Activated naive CD4-positive, alpha-beta T cell treated with anti-CD3 and anti-CD28 coated beads, Interleukin-2, amount 10 ng/mL, durations not matched to agents 7 days and 5 days (primary cell): ENCODE results near the gene IFI30.
"Not testable (repeated sequence)": the region's sequence is repeated elsewhere in the genome, so short reads cannot be mapped to it uniquely, and the experiment has no call there.

Experiments used
- CTCF ChIA-PET: fragments of 350-600 bp; sonication (Branson Sonifier 250); formaldehyde crosslinking; loops from one replicate; lab custom pipeline; 2021; ENCODE audit warnings: antibody characterized with exemption; lab: Charles Lee
- DNase-seq: peaks from one replicate; pipeline ENCODE4 v3.0.0-alpha.2; 2020
- H3K27ac Mint-ChIP-seq: one replicate; pipeline ENCODE4 v1.8.0; 2021; ENCODE audit warnings: mild to moderate bottlenecking, moderate library complexity, mixed read lengths
- H3K27me3 Mint-ChIP-seq: one replicate; pipeline ENCODE4 v1.8.0; 2021; ENCODE audit warnings: mild to moderate bottlenecking, mixed read lengths
- H3K36me3 Mint-ChIP-seq: one replicate; pipeline ENCODE4 v1.8.0; 2021; ENCODE audit warnings: mixed read lengths
- H3K4me1 Mint-ChIP-seq: one replicate; pipeline ENCODE4 v1.8.0; 2021; ENCODE audit warnings: mixed read lengths
- H3K4me3 Mint-ChIP-seq: one replicate; pipeline ENCODE4 v1.8.0; 2021; ENCODE audit warnings: mild to moderate bottlenecking, moderate library complexity, mixed read lengths
- H3K9me3 Mint-ChIP-seq: one replicate; pipeline ENCODE4 v1.8.0; 2021; ENCODE audit warnings: mixed read lengths

The IFI30 gene

GRCh38 chr19:18205200-18205892 is 31.7 kb downstream of the IFI30 start:
- CTCF ChIA-PET = interaction anchor here (1.0 to 8.6 kb wide), 7 partner anchors 14 to 142 kb away, joined by 3 to 134 read pairs (median 5); a partner anchor contains a TSS
- H3K9me3 Mint-ChIP-seq = no peaks in the 10 kb centered on the region
- H3K4me1 Mint-ChIP-seq = peaks cover 23% of the 10 kb centered on the region
- peak overlapping the region; percentile 96 for H3K4me3 Mint-ChIP-seq
- peaks cover 40% of the 10 kb centered on the region for H3K27me3 Mint-ChIP-seq
- peak overlapping the region; percentile 94 for H3K27ac Mint-ChIP-seq
- DNase-seq = peak; percentile 78
- peaks cover under 1% of the 10 kb centered on the region for H3K36me3 Mint-ChIP-seq

- H3K4me3 Mint-ChIP-seq = no peak overlapping the region
These were observed 32.4 kb downstream of the IFI30 start for GRCh38 chr19:18206018-18206417.

GRCh38 chr19:18208098-18208951 is 34.7 kb downstream of the IFI30 start:
- DNase-seq = peak; percentile 67
- CTCF ChIA-PET = interaction anchor here (0.6 to 8.6 kb wide), 8 partner anchors 16 to 202 kb away, joined by 3 to 134 read pairs (median 4); partner anchors contain the start of gene MPV17L2
- Mint-ChIP-seq H3K27ac (no peak overlapping the region), H3K36me3 (no peaks in the 10 kb centered on the region), H3K4me3 (no peak overlapping the region), H3K4me1 (peaks cover 10% of the 10 kb centered on the region), H3K27me3 (peaks cover 54% of the 10 kb centered on the region), H3K9me3 (no peaks in the 10 kb centered on the region)

More at GRCh38 chr19:18206018-18206417, 32.4 kb downstream of the IFI30 start:
- Mint-ChIP-seq H3K27ac (no peak overlapping the region), H3K36me3 (no peaks in the 10 kb centered on the region), H3K27me3 (peaks cover 47% of the 10 kb centered on the region), H3K4me1 (peaks cover 23% of the 10 kb centered on the region), H3K9me3 (no peaks in the 10 kb centered on the region)
- CTCF ChIA-PET = interaction anchor here (0.6 to 8.6 kb wide), 8 partner anchors 13 to 142 kb away, joined by 3 to 134 read pairs (median 4); a partner anchor contains a TSS
- DNase-seq = no peak

- H3K36me3 Mint-ChIP-seq, DNase-seq, H3K9me3 Mint-ChIP-seq, H3K4me3 Mint-ChIP-seq, H3K27ac Mint-ChIP-seq, H3K4me1 Mint-ChIP-seq: not testable (repeated sequence)
- CTCF ChIA-PET = interaction anchor here (1.2 to 8.6 kb wide), 4 partner anchors 14 to 119 kb away, joined by 3 to 134 read pairs (median 7); a partner anchor contains a TSS
- peaks cover 62% of the 10 kb centered on the region for H3K27me3 Mint-ChIP-seq
These were observed 36.3 kb downstream of the IFI30 start for GRCh38 chr19:18209912-18210311.

- no peak overlapping the region for H3K4me3 Mint-ChIP-seq
- no peaks in the 10 kb centered on the region for H3K36me3 Mint-ChIP-seq
- CTCF ChIA-PET = interaction anchor here (0.6 to 1.0 kb wide), 3 partner anchors 36 to 43 kb away, joined by 3 to 4 read pairs (median 3); a partner anchor contains a TSS
- no peaks in the 10 kb centered on the region for H3K9me3 Mint-ChIP-seq
- DNase-seq = no peak
- H3K27ac Mint-ChIP-seq = no peak overlapping the region
- H3K4me1 Mint-ChIP-seq = no peaks in the 10 kb centered on the region
- H3K27me3 Mint-ChIP-seq = peaks cover 60% of the 10 kb centered on the region
These were observed 38.1 kb downstream of the IFI30 start for GRCh38 chr19:18211683-18212082.

GRCh38 chr19:18214779-18215433 is 41.3 kb downstream of the IFI30 start:
- DNase-seq = no peak
- peaks cover 59% of the 10 kb centered on the region for H3K27me3 Mint-ChIP-seq
- no peak overlapping the region for H3K27ac Mint-ChIP-seq
- no peaks in the 10 kb centered on the region for H3K4me1 Mint-ChIP-seq
- CTCF ChIA-PET = no interaction called here
- H3K4me3 Mint-ChIP-seq = no peak overlapping the region
- no peaks in the 10 kb centered on the region for H3K36me3 Mint-ChIP-seq
- no peaks in the 10 kb centered on the region for H3K9me3 Mint-ChIP-seq

GRCh38 chr19:18216789-18217188 is 43.2 kb downstream of the IFI30 start:
- H3K27me3 Mint-ChIP-seq = peaks cover 59% of the 10 kb centered on the region
- H3K36me3 Mint-ChIP-seq = no peaks in the 10 kb centered on the region
- H3K27ac Mint-ChIP-seq = no peak overlapping the region
- H3K4me3 Mint-ChIP-seq = no peak overlapping the region
- peaks cover 2% of the 10 kb centered on the region for H3K4me1 Mint-ChIP-seq
- DNase-seq = no peak
- CTCF ChIA-PET = no interaction called here
- H3K9me3 Mint-ChIP-seq = no peaks in the 10 kb centered on the region

- Mint-ChIP-seq H3K27me3 (peaks cover 69% of the 10 kb centered on the region), H3K4me1 (peaks cover 2% of the 10 kb centered on the region), H3K36me3 (no peaks in the 10 kb centered on the region), H3K4me3 (no peak overlapping the region), H3K9me3 (no peaks in the 10 kb centered on the region), H3K27ac (no peak overlapping the region)
- CTCF ChIA-PET = interaction anchor here (2.1 kb wide), 1 partner anchor 34 kb away, joined by 6 read pairs; no protein-coding TSS in a partner anchor
- no peak for DNase-seq
These were observed 44.5 kb downstream of the IFI30 start for GRCh38 chr19:18218159-18218558.

GRCh38 chr19:18218600-18218999 is 45.0 kb downstream of the IFI30 start:
- Mint-ChIP-seq H3K27ac (no peak overlapping the region), H3K4me3 (no peak overlapping the region), H3K9me3 (no peaks in the 10 kb centered on the region), H3K4me1 (peaks cover 2% of the 10 kb centered on the region), H3K27me3 (peaks cover 72% of the 10 kb centered on the region), H3K36me3 (no peaks in the 10 kb centered on the region)
- DNase-seq = no peak
- CTCF ChIA-PET = interaction anchor here (1.7 to 2.1 kb wide), 2 partner anchors 13 to 34 kb away, joined by 4 to 6 read pairs; no protein-coding TSS in a partner anchor

GRCh38 chr19:18219911-18220631 is 46.5 kb downstream of the IFI30 start:
- CTCF ChIA-PET = interaction anchor here (0.8 to 2.6 kb wide), 5 partner anchors 15 to 109 kb away, joined by 3 to 6 read pairs (median 4); no protein-coding TSS in a partner anchor
- no peak for DNase-seq
- peaks cover 77% of the 10 kb centered on the region for H3K27me3 Mint-ChIP-seq
- peaks cover 12% of the 10 kb centered on the region for H3K4me1 Mint-ChIP-seq
- no peaks in the 10 kb centered on the region for H3K9me3 Mint-ChIP-seq
- no peaks in the 10 kb centered on the region for H3K36me3 Mint-ChIP-seq
- H3K27ac Mint-ChIP-seq = no peak overlapping the region
- no peak overlapping the region for H3K4me3 Mint-ChIP-seq

- Mint-ChIP-seq H3K9me3 (no peaks in the 10 kb centered on the region), H3K4me3 (no peak overlapping the region), H3K27ac (no peak overlapping the region), H3K36me3 (no peaks in the 10 kb centered on the region), H3K27me3 (peaks cover 82% of the 10 kb centered on the region), H3K4me1 (peaks cover 18% of the 10 kb centered on the region)
- CTCF ChIA-PET = interaction anchor here (1.3 to 2.6 kb wide), 2 partner anchors 31 to 32 kb away, joined by 3 to 6 read pairs; no protein-coding TSS in a partner anchor
- DNase-seq = peak; percentile 34
These were observed 47.1 kb downstream of the IFI30 start for GRCh38 chr19:18220632-18221275.

GRCh38 chr19:18221815-18222725 is 48.5 kb downstream of the IFI30 start:
- Mint-ChIP-seq H3K4me1 (peaks cover 19% of the 10 kb centered on the region), H3K27me3 (peaks cover 87% of the 10 kb centered on the region)
- CTCF ChIA-PET = interaction anchor here (1.3 to 2.6 kb wide), 2 partner anchors 8 to 30 kb away, joined by 4 to 6 read pairs; no protein-coding TSS in a partner anchor

More at GRCh38 chr19:18221815-18222725, 48.5 kb downstream of the IFI30 start:
- DNase-seq = no peak
- Mint-ChIP-seq H3K36me3 (no peaks in the 10 kb centered on the region), H3K4me3 (no peak overlapping the region), H3K9me3 (no peaks in the 10 kb centered on the region), H3K27ac (no peak overlapping the region)
